Body of pancreas (tissue), 4 donors: ENCODE data around the gene GDPD4. TPM values are rescaled to one million over a fixed set of nuclear protein-coding genes. Genes with fewer than 3 reads are reported as not detected.

ENCODE experiments used
- ATAC-seq: fragments of 150-250 bp; one replicate; pipeline ENCODE4 v1.9.1; 2016
- DNase-seq, 4 donors: peaks; one replicate each; pipeline ENCODE4 v3.0.0-alpha.2; 2019
- H3K27ac ChIP-seq, 4 donors: fragments of 200-600 bp; sonication (generic); 1 replicate in 3 of 4; 2 replicates in 1 of 4; pipeline versions ENCODE4 v1.5.1 to v1.6.1; 2016 to 2019; ENCODE audit warnings: mild to moderate bottlenecking in 1 of 4, mixed read lengths in 1 of 4, moderate library complexity in 1 of 4
- H3K27me3 ChIP-seq, 2 donors: fragments of 200-600 bp; sonication (generic); one replicate each; pipeline ENCODE4 v1.6.0; 2016; ENCODE audit warnings: mild to moderate bottlenecking in 1 of 2
- H3K36me3 ChIP-seq, 2 donors: fragments of 200-600 bp; sonication (generic); replicated peaks in 1 of 2; 2 replicates each; pipeline ENCODE4 v1.5.1; 2016; ENCODE audit warnings: low read depth in 2 of 2; ENCODE audit not compliant: insufficient read depth in 1 of 2
- H3K4me1 ChIP-seq: fragments of 200-600 bp; sonication (generic); one replicate; pipeline ENCODE4 v1.6.0; 2016
- H3K4me3 ChIP-seq, 2 donors: fragments of 200-600 bp; sonication (generic); 1 replicate in 1 of 2; 2 replicates in 1 of 2; pipeline ENCODE4 v1.5.1; 2016 to 2019
- H3K9me3 ChIP-seq, 3 donors: fragments of 200-600 bp; sonication (generic); 1 replicate in 2 of 3; 2 replicates in 1 of 3; pipeline ENCODE4 v1.5.1; 2016
- CTCF ChIP-seq, 7 experiments: fragments of 450-650 bp in 4 of 7; fragments of 200-600 bp in 3 of 7; sonication (generic) in 3 of 7; IDR thresholded peaks; one replicate each; pipeline ENCODE4 v1.5.1; 2016 to 2019; ENCODE audit warnings: antibody characterized with exemption in 7 of 7
- POLR2A ChIP-seq, 3 donors: fragments of 450-650 bp; IDR thresholded peaks; one replicate each; pipeline ENCODE4 v1.6.1; 2016; ENCODE audit warnings: antibody characterized with exemption in 3 of 3, mild to moderate bottlenecking in 2 of 3
- WGBS, 2 donors: methylation state at CpG; one replicate each; pipeline ENCODE4 v1.1.5; 2017; 5-methylcytosine and 5-hydroxymethylcytosine counted together
- intact Hi-C: fragments of 100-400 bp; cut with DNase I; formaldehyde crosslinking; loops from one replicate; pipeline ENCODE4 v1.15.1; 2023
- total RNA-seq, 2 donors: library from RNA; depleted of rRNA; stranded (reverse); fragments of >200 nt; gene quantifications; one replicate each; pipeline ENCODE4 v1.1.0, GENCODE V29; 2016

Gene GDPD4
- total RNA-seq, 2 donors from 2014 or later: not detected

DNA sequence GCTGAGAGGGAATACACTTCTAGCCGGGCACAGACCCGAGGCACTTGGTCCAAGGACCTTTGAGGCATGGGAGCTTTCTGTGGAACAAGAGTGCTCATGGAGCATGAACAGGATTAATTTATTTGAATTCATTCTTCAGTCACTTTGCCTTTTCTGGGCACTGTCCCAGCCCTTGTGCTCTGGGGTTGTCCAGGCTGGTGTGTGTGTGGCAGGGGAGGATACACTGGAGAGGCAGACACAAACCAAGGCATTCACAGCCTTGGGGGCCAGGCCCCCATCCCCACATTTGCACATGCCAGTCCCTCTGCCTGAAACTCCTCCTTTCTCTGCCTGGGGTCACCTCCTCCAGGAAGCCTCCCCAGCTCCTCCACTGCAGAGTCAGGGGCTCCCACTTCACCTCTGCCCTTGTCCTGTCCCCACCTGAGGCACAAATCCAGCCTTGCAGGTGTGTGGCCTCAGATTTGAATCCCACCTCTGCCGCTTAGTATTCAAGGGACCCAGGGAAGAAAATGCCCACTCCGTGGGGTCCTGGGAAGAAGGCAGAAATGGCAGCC, 118.0 kb downstream of the GDPD4 start:
- Histone ChIP-seq H3K4me1 (no peaks in the 10 kb centered on the region), H3K36me3 (no peaks in the 10 kb centered on the region), H3K27me3 (no peaks in the 10 kb centered on the region), H3K27ac (no peak overlapping the region), H3K9me3 (no peaks in the 10 kb centered on the region), H3K4me3 (no peak overlapping the region)
- intact Hi-C loops: loop anchor here (5.0 kb wide), 1 partner anchor 61 kb away; no protein-coding TSS in a partner anchor
- no peak for ATAC-seq
- no peak for DNase-seq
- no peak for TF ChIP-seq CTCF (IDR thresholded peaks at IDR 0.05)
- 87 to 90% methylated on average over 3 to 4 of the region's 4 CpGs for WGBS, 2 donors

GRCh38 chr11:77182542-77183430, 118.7 kb downstream of the GDPD4 start:
- H3K36me3 ChIP-seq: no peaks in the 10 kb centered on the region
- H3K27me3 ChIP-seq: no peaks in the 10 kb centered on the region
- no peak for DNase-seq
- no peaks in the 10 kb centered on the region for H3K4me1 ChIP-seq
- no peak overlapping the region for H3K4me3 ChIP-seq
- no peaks in the 10 kb centered on the region for H3K9me3 ChIP-seq
- intact Hi-C loops: loop anchor here (5.0 kb wide), 1 partner anchor 60 kb away; no protein-coding TSS in a partner anchor
- no peak overlapping the region for H3K27ac ChIP-seq
- no peak for ATAC-seq
- TF ChIP-seq POLR2A (IDR thresholded peaks at IDR 0.05): no peak
- no peak for TF ChIP-seq CTCF (IDR thresholded peaks at IDR 0.05)
- WGBS, 2 donors: 90% methylated on average over 21 of the region's 21 CpGs

- no peaks in the 10 kb centered on the region for H3K9me3 ChIP-seq
- 80 to 81% methylated on average over 11 to 22 of the region's 22 CpGs for WGBS, 2 donors
Measured at GRCh38 chr11:77181799-77182541, 119.5 kb downstream of the GDPD4 start.

GRCh38 chr11:77181226-77181625, 120.3 kb downstream of the GDPD4 start:
- Histone ChIP-seq H3K4me1 (no peaks in the 10 kb centered on the region), H3K27me3 (no peaks in the 10 kb centered on the region), H3K4me3 (no peak overlapping the region), H3K36me3 (no peaks in the 10 kb centered on the region), H3K9me3 (no peaks in the 10 kb centered on the region), H3K27ac (no peak overlapping the region)
- DNase-seq (no peak), ATAC-seq (no peak)
- intact Hi-C loops: loop anchor here (5.0 kb wide), 1 partner anchor 59 kb away; no protein-coding TSS in a partner anchor
- TF ChIP-seq CTCF (IDR thresholded peaks at IDR 0.05): no peak
- no peak for TF ChIP-seq POLR2A (IDR thresholded peaks at IDR 0.05)
- 92 to 93% methylated on average over 10 to 11 of the region's 11 CpGs for WGBS, 2 donors

More at GRCh38 chr11:77181799-77182541, 119.5 kb downstream of the GDPD4 start:
- intact Hi-C loops: loop anchor here (5.0 kb wide), 1 partner anchor 60 kb away; no protein-coding TSS in a partner anchor
- Histone ChIP-seq H3K36me3 (no peaks in the 10 kb centered on the region), H3K27me3 (no peaks in the 10 kb centered on the region), H3K4me1 (no peaks in the 10 kb centered on the region), H3K4me3 (no peak overlapping the region), H3K27ac (no peak overlapping the region)
- no peak for ATAC-seq
- TF ChIP-seq CTCF (IDR thresholded peaks at IDR 0.05): no peak
- no peak for TF ChIP-seq POLR2A (IDR thresholded peaks at IDR 0.05)
- no peak for DNase-seq
